IMR-90 (cell line): ENCODE data around the gene SGMS1. TPM values are rescaled to one million over a fixed set of nuclear protein-coding genes. Genes with fewer than 3 reads are reported as not detected.

Experiments used
- ATAC-seq: fragments of 200-7000 bp; cut with Tn5 transposase; 2 replicates; pipeline ENCODE4 v1.9.1; 2020; ENCODE audit warnings: low read depth, mild to moderate bottlenecking, moderate library complexity
- BruUV-seq: library from RNA; stranded (reverse); fragments of 400-500 nt; replicated peaks from 2 replicates; lab custom pipeline; 2021; lab: Mats Ljungman, UMichigan
- CTCF ChIA-PET: fragments of 300-600 bp; formaldehyde crosslinking; extraction: SDS; loops from one replicate; lab custom pipeline; 2021; ENCODE audit warnings: antibody characterized with exemption; lab: Yijun Ruan, JAX
- POLR2A ChIA-PET: fragments of 300-600 bp; sonication (Branson Sonifier 250); formaldehyde crosslinking; loops from one replicate; lab custom pipeline; 2022; ENCODE audit warnings: antibody characterized with exemption; ENCODE audit not compliant: unreplicated experiment; lab: Charles Lee
- DNase-seq: peaks from one replicate; pipeline ENCODE4 v3.0.0; 2013
- H2AFZ ChIP-seq: replicated peaks from 2 replicates; pipeline ENCODE3; 2013; ENCODE audit warnings: low read length, mild to moderate bottlenecking; ENCODE audit not compliant: poor library complexity
- H2AK5ac ChIP-seq: 2 replicates; pipeline ENCODE4 v1.6.1; 2013; ENCODE audit warnings: low read depth, low read length, inconsistent platforms
- H2AK9ac ChIP-seq: replicated peaks from 2 replicates; pipeline ENCODE3; 2013; ENCODE audit warnings: mild to moderate bottlenecking, low read depth, low read length, moderate library complexity; ENCODE audit not compliant: poor library complexity
- H2BK120ac ChIP-seq: 2 replicates; pipeline ENCODE4 v1.6.1; 2013; ENCODE audit warnings: low read depth, low read length, inconsistent platforms
- H2BK15ac ChIP-seq: 3 replicates; pipeline ENCODE4 v1.6.1; 2013; ENCODE audit warnings: low read depth, low read length, inconsistent platforms
- H2BK20ac ChIP-seq: 2 replicates; pipeline ENCODE4 v1.6.1; 2013; ENCODE audit warnings: low read depth, mild to moderate bottlenecking, inconsistent platforms, low read length, moderate library complexity
- H2BK5ac ChIP-seq: 2 replicates; pipeline ENCODE4 v1.6.1; 2013; ENCODE audit warnings: mild to moderate bottlenecking, low read depth, low read length, inconsistent platforms; ENCODE audit not compliant: poor library complexity, severe bottlenecking
- H3K14ac ChIP-seq: replicated peaks from 2 replicates; pipeline ENCODE4 v1.6.1; 2013; ENCODE audit warnings: low read depth, low read length, inconsistent platforms
- H3K18ac ChIP-seq: 2 replicates; pipeline ENCODE4 v1.6.1; 2013; ENCODE audit warnings: low read depth, low read length, control low read depth
- H3K23ac ChIP-seq: 2 replicates; pipeline ENCODE4 v1.6.1; 2013; ENCODE audit warnings: low read depth, low read length, inconsistent platforms
- H3K27ac ChIP-seq: 2 replicates; pipeline ENCODE4 v1.5.1; 2013; ENCODE audit warnings: mild to moderate bottlenecking, control low read depth, low read length; ENCODE audit not compliant: insufficient read depth
- H3K27me3 ChIP-seq: 2 replicates; pipeline ENCODE4 v1.6.1; 2013; ENCODE audit warnings: low read length; ENCODE audit not compliant: control insufficient read depth, insufficient read depth
- H3K36me3 ChIP-seq: 2 replicates; pipeline ENCODE4 v1.6.1; 2013; ENCODE audit warnings: low read length, mixed read lengths; ENCODE audit not compliant: control insufficient read depth, insufficient read depth
- H3K4ac ChIP-seq: 2 replicates; pipeline ENCODE4 v1.6.1; 2013; ENCODE audit warnings: low read depth, low read length, inconsistent platforms
- H3K4me1 ChIP-seq: 2 replicates; pipeline ENCODE4 v1.6.1; 2013; ENCODE audit warnings: low read length, mixed read lengths; ENCODE audit not compliant: control insufficient read depth, insufficient read depth
- H3K4me2 ChIP-seq: 2 replicates; pipeline ENCODE4 v1.6.1; 2013; ENCODE audit warnings: low read depth, mild to moderate bottlenecking, control low read depth, low read length, moderate library complexity
- H3K4me3 ChIP-seq: 2 replicates; pipeline ENCODE4 v1.5.1; 2013; ENCODE audit warnings: low read depth, mild to moderate bottlenecking, control low read depth, low read length, moderate library complexity; ENCODE audit not compliant: insufficient read depth
- H3K56ac ChIP-seq: 2 replicates; pipeline ENCODE4 v1.6.1; 2013; ENCODE audit warnings: low read length, inconsistent platforms; ENCODE audit not compliant: insufficient read depth; ENCODE audit errors: extremely low read depth
- H3K79me1 ChIP-seq, 2 experiments: 2 replicates each; pipeline ENCODE4 v1.6.1; 2013; ENCODE audit warnings: low read length in 2 of 2, inconsistent platforms in 1 of 2, low read depth in 1 of 2
- H3K9ac ChIP-seq: 2 replicates; pipeline ENCODE4 v1.6.1; 2013; ENCODE audit warnings: low read depth, low read length, control low read depth
- H3K9me1 ChIP-seq: 2 replicates; pipeline ENCODE4 v1.6.1; 2013; ENCODE audit warnings: low read length, inconsistent platforms; ENCODE audit not compliant: insufficient read depth
- H3K9me3 ChIP-seq: 2 replicates; pipeline ENCODE4 v1.6.1; 2013; ENCODE audit warnings: low read length; ENCODE audit not compliant: control insufficient read depth, insufficient read depth
- H4K20me1 ChIP-seq: 2 replicates; pipeline ENCODE4 v1.6.1; 2013; ENCODE audit warnings: low read length, inconsistent platforms; ENCODE audit not compliant: insufficient read depth
- H4K5ac ChIP-seq: 2 replicates; pipeline ENCODE4 v1.6.1; 2013; ENCODE audit warnings: mild to moderate bottlenecking, low read depth, low read length, control low read depth
- H4K8ac ChIP-seq, 2 experiments: 2 replicates each; pipeline ENCODE4 v1.6.1; 2013; ENCODE audit warnings: low read depth in 2 of 2, low read length in 2 of 2, control low read depth in 1 of 2, inconsistent platforms in 1 of 2
- H4K91ac ChIP-seq: 2 replicates; pipeline ENCODE4 v1.6.1; 2013; ENCODE audit warnings: low read depth, low read length, inconsistent platforms; ENCODE audit not compliant: insufficient read depth
- BHLHE40 ChIP-seq: fragments of 150-350 bp; IDR thresholded peaks from 2 replicates; pipeline ENCODE4 v1.6.1; 2016; ENCODE audit warnings: mild to moderate bottlenecking, low read depth, low read length
- CEBPB ChIP-seq: IDR thresholded peaks from 2 replicates; pipeline ENCODE4 v1.6.1; 2012; ENCODE audit warnings: low read depth, low read length, improper control_type of control experiment
- RAD21 ChIP-seq: IDR thresholded peaks from 2 replicates; pipeline ENCODE4 v1.6.1; 2012; ENCODE audit warnings: low read length, improper control_type of control experiment
- RCOR1 ChIP-seq: IDR thresholded peaks from 2 replicates; pipeline ENCODE4 v1.6.1; 2012; ENCODE audit warnings: mild to moderate bottlenecking, low read length, improper control_type of control experiment; ENCODE audit not compliant: insufficient replicate concordance
- WGBS, 2 experiments: methylation state at CpG; one replicate each; pipeline versions ENCODE4 v1.1.5 to v1.1.7; 2013; ENCODE audit warnings: missing lambda C conversion rate in 2 of 2; ENCODE audit not compliant: insufficient read length in 1 of 2; ENCODE audit errors: extremely low coverage in 2 of 2; 5-methylcytosine and 5-hydroxymethylcytosine counted together
- dilution Hi-C: fragments of 300-500 bp; cut with HindIII; formaldehyde crosslinking; loops from one replicate; pipeline ENCODE4 v1.14.3; 2018; ENCODE audit warnings: low sequenced_read_pairs; ENCODE audit not compliant: unreplicated experiment
- in situ Hi-C: fragments of 300-500 bp; cut with MboI; formaldehyde crosslinking; loops from 3 replicates; pipeline ENCODE4 v1.14.3; 2019; ENCODE audit warnings: low sequenced_read_pairs, inconsistent platforms, mixed read lengths
- intact Hi-C: fragments of 100-400 bp; cut with micrococcal nuclease; formaldehyde crosslinking; loops from 2 replicates; pipeline ENCODE4 v1.10.0; 2022
- polyA plus RNA-seq, 3 experiments: library from polyadenylated mRNA; depleted of rRNA; stranded (reverse); fragments of >200 nt; gene quantifications; 2 replicates each; pipeline ENCODE4 v1.2.3, GENCODE V29; 2012; ENCODE audit warnings: low replicate concordance in 1 of 3
- total RNA-seq: library from RNA; depleted of rRNA; stranded (reverse); fragments of >200 nt; gene quantifications from 2 replicates; pipeline ENCODE4 v1.2.3, GENCODE V29; 2012

The SGMS1 gene
- total and polyA plus RNA-seq, 2 of the 4 experiments (the other 2 are of a cell fraction): 9.8 to 30.8 TPM

DNA sequence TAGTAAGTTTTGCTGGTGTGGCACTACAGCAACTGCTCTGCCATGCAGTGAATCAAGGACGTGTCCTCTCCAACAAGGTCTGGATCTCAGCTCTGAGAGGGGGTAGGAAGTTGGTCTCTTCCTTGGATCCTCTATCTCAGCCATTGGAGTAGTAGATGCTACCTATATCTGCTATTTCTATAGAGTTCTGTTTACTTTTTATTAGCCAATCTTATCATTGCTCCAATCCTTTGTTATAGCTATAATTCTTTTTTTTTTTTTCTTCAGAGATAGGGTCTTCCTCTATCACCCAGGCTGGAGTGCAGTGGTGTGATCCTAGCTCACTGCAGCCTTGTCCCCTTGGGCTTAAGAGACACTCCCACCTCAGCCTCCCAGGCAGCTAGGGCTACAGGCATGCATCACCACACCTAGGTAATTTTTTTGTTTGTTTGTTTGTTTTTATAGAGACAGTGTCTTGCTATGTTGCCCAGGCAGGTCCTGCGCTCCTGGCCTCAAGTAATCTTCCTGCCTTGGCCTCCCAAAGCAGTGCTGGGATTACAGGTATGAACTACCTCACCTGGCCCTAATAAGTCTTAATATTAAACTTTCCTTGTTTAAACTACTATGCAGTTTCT is 217.2 kb downstream of the SGMS1 start:
- H2BK15ac ChIP-seq: no peak overlapping the region
- no peak overlapping the region for H3K27ac ChIP-seq
- peaks cover 2% of the 10 kb centered on the region; the same call in 1 of the 2 replicates for H3K36me3 ChIP-seq
- ChIA-PET CTCF (interaction anchor here (0.6 to 0.7 kb wide), 2 partner anchors 11 to 126 kb away, joined by 3 to 4 read pairs; no protein-coding TSS in a partner anchor), POLR2A (no interaction called here)
- H4K20me1 ChIP-seq: peaks cover 16% of the 10 kb centered on the region; the same call in 1 of the 2 replicates
- peaks cover 40 to 63% of the 10 kb centered on the region in 2 experiments for H3K79me1 ChIP-seq
- peaks cover 13% of the 10 kb centered on the region for H3K9me1 ChIP-seq
- H4K8ac ChIP-seq: no peak overlapping the region
- no peak overlapping the region for H2BK5ac ChIP-seq
- no peak overlapping the region for H4K91ac ChIP-seq
- H2AK9ac ChIP-seq: no peak overlapping the region
- WGBS, 2 experiments: no CpG with 5 or more reads among the region's 2 CpGs
- H2BK20ac ChIP-seq: no peak overlapping the region
- H3K23ac ChIP-seq: no peak overlapping the region
- H3K9me3 ChIP-seq: no peaks in the 10 kb centered on the region
- no peak overlapping the region for H3K4ac ChIP-seq
- no peak overlapping the region for H3K4me2 ChIP-seq
- no peak overlapping the region for H3K9ac ChIP-seq
- no peaks in the 10 kb centered on the region for H3K27me3 ChIP-seq
- no peak overlapping the region for H2AK5ac ChIP-seq
- H3K18ac ChIP-seq: no peak overlapping the region
- H2AFZ ChIP-seq: no peak overlapping the region
- no peak for ATAC-seq
- H3K56ac ChIP-seq: no peak overlapping the region
- BruUV-seq: no TSS peak
- TF ChIP-seq CEBPB (no peak), BHLHE40 (no peak), RCOR1 (no peak), RAD21 (no peak)
- DNase-seq: no peak
- in situ Hi-C loops: no loop called here
- peaks cover 17% of the 10 kb centered on the region for H3K4me1 ChIP-seq
- no peak overlapping the region for H3K14ac ChIP-seq
- H3K4me3 ChIP-seq: no peak overlapping the region
- dilution Hi-C loops: no loop called here
- intact Hi-C loops: no loop called here
- no peak overlapping the region for H2BK120ac ChIP-seq
- H4K5ac ChIP-seq: no peak overlapping the region
